ENCODE measurements around the gene ATAD1.

DNA sequence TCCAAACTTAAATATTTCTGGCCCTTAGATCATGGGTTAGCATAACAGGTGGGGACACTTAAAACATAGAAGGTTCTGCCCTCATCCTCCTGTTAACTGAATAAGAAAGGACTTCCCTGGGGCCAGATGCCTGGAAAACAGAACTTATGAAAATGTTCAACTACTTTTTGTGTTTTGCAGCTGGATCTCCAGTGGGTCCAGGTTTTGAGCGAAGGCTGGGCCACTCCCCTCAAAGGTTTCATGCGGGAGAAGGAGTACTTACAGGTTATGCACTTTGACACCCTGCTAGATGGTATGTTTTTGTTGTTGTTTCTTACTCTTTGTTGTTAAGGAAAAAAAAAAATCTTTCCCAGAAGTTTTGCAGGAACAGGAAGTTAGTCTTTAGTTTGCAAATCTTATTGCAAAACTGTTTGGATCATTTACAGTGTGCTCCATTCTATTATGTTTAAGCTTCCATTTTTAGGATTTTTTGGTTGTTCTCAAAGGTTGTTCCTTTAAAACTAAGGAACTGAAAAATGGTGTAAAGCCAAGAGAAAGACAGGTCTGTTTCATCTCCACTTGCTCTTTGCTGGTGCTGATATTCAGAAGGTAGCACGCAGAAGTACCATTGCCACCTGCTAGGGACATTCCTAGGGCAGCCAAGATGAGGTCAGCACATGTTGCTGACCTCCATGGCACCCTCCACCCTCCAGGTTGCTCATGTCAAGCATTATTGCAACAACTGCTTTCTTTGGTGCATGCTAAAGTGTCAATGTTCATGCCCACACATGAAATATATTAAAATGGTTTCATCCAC lies 102.3 kb downstream of the ATAD1 start:
- TF ChIP-seq, protein P1, sequence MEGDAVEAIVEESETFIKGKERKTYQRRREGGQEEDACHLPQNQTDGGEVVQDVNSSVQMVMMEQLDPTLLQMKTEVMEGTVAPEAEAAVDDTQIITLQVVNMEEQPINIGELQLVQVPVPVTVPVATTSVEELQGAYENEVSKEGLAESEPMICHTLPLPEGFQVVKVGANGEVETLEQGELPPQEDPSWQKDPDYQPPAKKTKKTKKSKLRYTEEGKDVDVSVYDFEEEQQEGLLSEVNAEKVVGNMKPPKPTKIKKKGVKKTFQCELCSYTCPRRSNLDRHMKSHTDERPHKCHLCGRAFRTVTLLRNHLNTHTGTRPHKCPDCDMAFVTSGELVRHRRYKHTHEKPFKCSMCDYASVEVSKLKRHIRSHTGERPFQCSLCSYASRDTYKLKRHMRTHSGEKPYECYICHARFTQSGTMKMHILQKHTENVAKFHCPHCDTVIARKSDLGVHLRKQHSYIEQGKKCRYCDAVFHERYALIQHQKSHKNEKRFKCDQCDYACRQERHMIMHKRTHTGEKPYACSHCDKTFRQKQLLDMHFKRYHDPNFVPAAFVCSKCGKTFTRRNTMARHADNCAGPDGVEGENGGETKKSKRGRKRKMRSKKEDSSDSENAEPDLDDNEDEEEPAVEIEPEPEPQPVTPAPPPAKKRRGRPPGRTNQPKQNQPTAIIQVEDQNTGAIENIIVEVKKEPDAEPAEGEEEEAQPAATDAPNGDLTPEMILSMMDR (conservative IDR thresholded peaks at IDR 0.05), result no peak
- no peak for TF ChIP-seq EZH2 (IDR thresholded peaks at IDR 0.05; ENCODE audit: low read depth)
